ENCODE results near the gene KRTAP10-11. TPM values are rescaled to one million over a fixed set of nuclear protein-coding genes. Genes with fewer than 3 reads are reported as not detected.
"Not testable (repeated sequence)": the region's sequence is repeated elsewhere in the genome, so short reads cannot be mapped to it uniquely, and the experiment has no call there.

Gene KRTAP10-11
- total RNA-seq, 1 experiment from 2014 or later = not detected

- ATAC-seq (no peak), DNase-seq (ENCODE audit: low spot score) (no peak)
- H3K27me3 Mint-ChIP-seq (ENCODE audit: low read depth) = peaks cover 4% of the 10 kb centered on the region; the same call in 1 of the 2 replicates
- H3K9me3 Mint-ChIP-seq = peaks cover 40% of the 10 kb centered on the region
- CTCF ChIA-PET = no interaction called here
- no peak within 1 kb of the TSS; the same call in 1 of the 2 replicates for H3K27ac Mint-ChIP-seq
- POLR2A ChIA-PET = no interaction called here
- no peak for TF ChIP-seq GABPB1 (CRISPR knock-in tag; IDR thresholded peaks at IDR 0.05)
- TF ChIP-seq, protein P1, sequence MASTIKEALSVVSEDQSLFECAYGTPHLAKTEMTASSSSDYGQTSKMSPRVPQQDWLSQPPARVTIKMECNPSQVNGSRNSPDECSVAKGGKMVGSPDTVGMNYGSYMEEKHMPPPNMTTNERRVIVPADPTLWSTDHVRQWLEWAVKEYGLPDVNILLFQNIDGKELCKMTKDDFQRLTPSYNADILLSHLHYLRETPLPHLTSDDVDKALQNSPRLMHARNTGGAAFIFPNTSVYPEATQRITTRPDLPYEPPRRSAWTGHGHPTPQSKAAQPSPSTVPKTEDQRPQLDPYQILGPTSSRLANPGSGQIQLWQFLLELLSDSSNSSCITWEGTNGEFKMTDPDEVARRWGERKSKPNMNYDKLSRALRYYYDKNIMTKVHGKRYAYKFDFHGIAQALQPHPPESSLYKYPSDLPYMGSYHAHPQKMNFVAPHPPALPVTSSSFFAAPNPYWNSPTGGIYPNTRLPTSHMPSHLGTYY (CRISPR knock-in tag; IDR thresholded peaks at IDR 0.05) = no peak
- TF ChIP-seq, protein P2, sequence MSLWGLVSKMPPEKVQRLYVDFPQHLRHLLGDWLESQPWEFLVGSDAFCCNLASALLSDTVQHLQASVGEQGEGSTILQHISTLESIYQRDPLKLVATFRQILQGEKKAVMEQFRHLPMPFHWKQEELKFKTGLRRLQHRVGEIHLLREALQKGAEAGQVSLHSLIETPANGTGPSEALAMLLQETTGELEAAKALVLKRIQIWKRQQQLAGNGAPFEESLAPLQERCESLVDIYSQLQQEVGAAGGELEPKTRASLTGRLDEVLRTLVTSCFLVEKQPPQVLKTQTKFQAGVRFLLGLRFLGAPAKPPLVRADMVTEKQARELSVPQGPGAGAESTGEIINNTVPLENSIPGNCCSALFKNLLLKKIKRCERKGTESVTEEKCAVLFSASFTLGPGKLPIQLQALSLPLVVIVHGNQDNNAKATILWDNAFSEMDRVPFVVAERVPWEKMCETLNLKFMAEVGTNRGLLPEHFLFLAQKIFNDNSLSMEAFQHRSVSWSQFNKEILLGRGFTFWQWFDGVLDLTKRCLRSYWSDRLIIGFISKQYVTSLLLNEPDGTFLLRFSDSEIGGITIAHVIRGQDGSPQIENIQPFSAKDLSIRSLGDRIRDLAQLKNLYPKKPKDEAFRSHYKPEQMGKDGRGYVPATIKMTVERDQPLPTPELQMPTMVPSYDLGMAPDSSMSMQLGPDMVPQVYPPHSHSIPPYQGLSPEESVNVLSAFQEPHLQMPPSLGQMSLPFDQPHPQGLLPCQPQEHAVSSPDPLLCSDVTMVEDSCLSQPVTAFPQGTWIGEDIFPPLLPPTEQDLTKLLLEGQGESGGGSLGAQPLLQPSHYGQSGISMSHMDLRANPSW (CRISPR knock-in tag; conservative IDR thresholded peaks at IDR 0.05; ENCODE audit: low read depth) = no peak
- TF ChIP-seq TEAD1 (CRISPR knock-in tag; IDR thresholded peaks at IDR 0.05) = no peak
- no peak for TF ChIP-seq FOXJ3 (CRISPR knock-in tag; IDR thresholded peaks at IDR 0.05; ENCODE audit: borderline replicate concordance)
- no peak for TF ChIP-seq ZNF423 (CRISPR knock-in tag; IDR thresholded peaks at IDR 0.05)
- TF ChIP-seq TEAD4 (CRISPR knock-in tag; IDR thresholded peaks at IDR 0.05) = no peak
- TF ChIP-seq GTF2I (CRISPR knock-in tag; conservative IDR thresholded peaks at IDR 0.05) = no peak
- no peak for TF ChIP-seq NFE2L1 (CRISPR knock-in tag; IDR thresholded peaks at IDR 0.05)
- no peak for TF ChIP-seq ZNF512 (CRISPR knock-in tag; IDR thresholded peaks at IDR 0.05; ENCODE audit: borderline replicate concordance)
- TF ChIP-seq ZNF219 (CRISPR knock-in tag; IDR thresholded peaks at IDR 0.05; ENCODE audit: borderline replicate concordance) = no peak
- TF ChIP-seq, protein P3, sequence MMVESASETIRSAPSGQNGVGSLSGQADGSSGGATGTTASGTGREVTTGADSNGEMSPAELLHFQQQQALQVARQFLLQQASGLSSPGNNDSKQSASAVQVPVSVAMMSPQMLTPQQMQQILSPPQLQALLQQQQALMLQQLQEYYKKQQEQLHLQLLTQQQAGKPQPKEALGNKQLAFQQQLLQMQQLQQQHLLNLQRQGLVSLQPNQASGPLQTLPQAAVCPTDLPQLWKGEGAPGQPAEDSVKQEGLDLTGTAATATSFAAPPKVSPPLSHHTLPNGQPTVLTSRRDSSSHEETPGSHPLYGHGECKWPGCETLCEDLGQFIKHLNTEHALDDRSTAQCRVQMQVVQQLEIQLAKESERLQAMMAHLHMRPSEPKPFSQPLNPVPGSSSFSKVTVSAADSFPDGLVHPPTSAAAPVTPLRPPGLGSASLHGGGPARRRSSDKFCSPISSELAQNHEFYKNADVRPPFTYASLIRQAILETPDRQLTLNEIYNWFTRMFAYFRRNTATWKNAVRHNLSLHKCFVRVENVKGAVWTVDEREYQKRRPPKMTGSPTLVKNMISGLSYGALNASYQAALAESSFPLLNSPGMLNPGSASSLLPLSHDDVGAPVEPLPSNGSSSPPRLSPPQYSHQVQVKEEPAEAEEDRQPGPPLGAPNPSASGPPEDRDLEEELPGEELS (CRISPR knock-in tag; IDR thresholded peaks at IDR 0.05) = no peak
- TF ChIP-seq IRF2 (CRISPR knock-in tag; IDR thresholded peaks at IDR 0.05; ENCODE audit: borderline replicate concordance, low read depth) = no peak
- peaks cover 6% of the 10 kb centered on the region for H3K4me1 Mint-ChIP-seq
- H3K4me3 Mint-ChIP-seq = no peak within 1 kb of the TSS
- peaks cover 19% of the 10 kb centered on the region for H3K36me3 Mint-ChIP-seq
These were observed 9.0 kb upstream of the KRTAP10-11 start, which contains the start of gene KRTAP10-10 for GRCh38 chr21:44637018-44637850. Gene KRTAP10-10, plus strand, starts transcription at chr21:44637356. Its CDS starts 62 bp downstream, at chr21:44637418.

DNA sequence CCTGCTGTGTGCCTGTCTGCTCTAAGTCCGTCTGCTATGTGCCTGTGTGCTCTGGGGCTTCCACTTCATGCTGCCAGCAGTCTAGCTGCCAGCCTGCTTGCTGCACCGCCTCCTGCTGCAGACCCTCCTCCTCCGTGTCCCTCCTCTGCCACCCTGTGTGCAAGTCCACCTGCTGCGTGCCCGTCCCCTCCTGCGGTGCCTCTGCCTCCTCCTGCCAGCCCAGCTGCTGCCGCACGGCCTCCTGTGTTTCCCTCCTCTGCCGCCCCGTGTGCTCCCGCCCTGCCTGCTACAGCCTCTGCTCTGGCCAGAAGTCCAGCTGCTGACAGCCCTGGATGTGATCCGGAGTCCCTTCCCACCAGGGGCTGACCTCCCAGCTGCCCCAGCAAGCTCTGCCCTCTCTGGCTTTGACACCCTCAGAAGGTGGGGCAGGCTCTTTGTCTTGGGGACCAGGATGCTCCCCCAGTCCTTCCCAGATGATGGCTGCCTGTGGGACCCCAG is 8.3 kb upstream of the KRTAP10-11 start:
- peaks cover 17% of the 10 kb centered on the region for H3K36me3 Mint-ChIP-seq
- H3K9me3 Mint-ChIP-seq = peaks cover 34% of the 10 kb centered on the region
- CTCF ChIA-PET; H3K27me3 Mint-ChIP-seq (ENCODE audit: low read depth); H3K4me1 Mint-ChIP-seq; H3K4me3 Mint-ChIP-seq; ATAC-seq; DNase-seq (ENCODE audit: low spot score); H3K27ac Mint-ChIP-seq; POLR2A ChIA-PET: not testable (repeated sequence)

DNA sequence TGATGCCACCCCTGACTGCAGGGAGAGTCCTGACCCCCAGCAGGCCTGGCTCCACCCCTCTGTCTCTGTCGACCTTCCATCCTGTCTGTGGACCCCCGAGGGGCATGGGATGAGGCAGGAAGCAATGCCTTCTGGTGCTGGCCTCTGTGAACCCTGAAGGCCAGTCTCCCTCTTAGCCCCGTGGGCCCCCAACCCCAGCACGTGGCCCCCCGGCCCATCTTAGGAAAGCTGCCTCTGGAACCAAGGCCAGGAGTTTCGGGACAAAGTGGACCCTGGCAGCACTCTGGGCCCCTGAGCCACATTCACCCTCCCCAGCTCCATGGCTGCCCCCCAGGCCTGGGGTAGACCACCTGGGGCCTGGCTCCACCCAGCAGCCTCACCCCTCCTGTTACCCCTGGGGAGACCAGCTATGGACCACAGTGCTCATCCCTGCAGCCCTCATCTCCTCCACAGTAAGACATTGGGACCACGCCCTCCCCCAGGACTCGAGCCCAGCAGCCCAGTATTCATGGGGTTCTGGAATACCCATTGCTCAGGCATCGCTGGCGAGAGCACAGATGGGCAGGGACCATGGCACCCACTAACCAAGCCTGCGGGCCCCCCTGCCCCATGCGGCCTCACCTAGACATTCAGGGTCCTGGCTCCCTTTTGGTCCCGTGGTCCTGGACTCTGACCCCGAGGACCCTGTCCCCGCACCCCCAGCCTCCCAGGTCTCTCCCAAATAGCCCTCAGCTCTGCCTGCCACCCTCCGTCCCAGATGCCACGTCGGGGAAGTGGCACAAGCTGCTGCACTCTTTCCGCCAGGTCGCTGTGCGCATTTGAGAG is 7.5 kb upstream of the KRTAP10-11 start:
- H3K36me3 Mint-ChIP-seq = peaks cover 13% of the 10 kb centered on the region
- H3K27me3 Mint-ChIP-seq (ENCODE audit: low read depth); POLR2A ChIA-PET; H3K4me3 Mint-ChIP-seq; CTCF ChIA-PET; DNase-seq (ENCODE audit: low spot score); H3K4me1 Mint-ChIP-seq; ATAC-seq; H3K27ac Mint-ChIP-seq: not testable (repeated sequence)
- H3K9me3 Mint-ChIP-seq = peaks cover 31% of the 10 kb centered on the region
